IMR-90 (cell line): ENCODE results near the gene STEEP1.

Source experiments
- BHLHE40 ChIP-seq: fragments of 150-350 bp; IDR thresholded peaks from 2 replicates; pipeline ENCODE4 v1.6.1; 2016; ENCODE audit warnings: mild to moderate bottlenecking, low read depth, low read length
- CEBPB ChIP-seq: IDR thresholded peaks from 2 replicates; pipeline ENCODE4 v1.6.1; 2012; ENCODE audit warnings: low read depth, low read length, improper control_type of control experiment
- POLR2A ChIP-seq: IDR thresholded peaks from 2 replicates; pipeline ENCODE4 v1.6.1; 2012; ENCODE audit warnings: mild to moderate bottlenecking, low read depth, low read length
- RAD21 ChIP-seq: IDR thresholded peaks from 2 replicates; pipeline ENCODE4 v1.6.1; 2012; ENCODE audit warnings: low read length, improper control_type of control experiment
- RCOR1 ChIP-seq: IDR thresholded peaks from 2 replicates; pipeline ENCODE4 v1.6.1; 2012; ENCODE audit warnings: mild to moderate bottlenecking, low read length, improper control_type of control experiment; ENCODE audit not compliant: insufficient replicate concordance
- RFX5 ChIP-seq: IDR thresholded peaks from 2 replicates; pipeline ENCODE4 v1.8.0; 2012; ENCODE audit warnings: low read depth, mild to moderate bottlenecking, low read length, moderate library complexity
- SMC3 ChIP-seq: fragments of 150-350 bp; IDR thresholded peaks from 2 replicates; pipeline ENCODE4 v1.6.1; 2016; ENCODE audit warnings: low read depth, mild to moderate bottlenecking, antibody characterized with exemption, low read length, moderate library complexity
- TF ChIP-seq, protein P1 (sequence below): conservative IDR thresholded peaks from 2 replicates; pipeline ENCODE4 v1.5.1; 2012; ENCODE audit warnings: mild to moderate bottlenecking, low read depth, low read length, improper control_type of control experiment
- TF ChIP-seq, protein P2 (sequence below): fragments of 150-350 bp; IDR thresholded peaks from 2 replicates; pipeline ENCODE4 v1.6.1; 2017; ENCODE audit warnings: mild to moderate bottlenecking, antibody characterized with exemption, low read length, low read depth

DNA sequence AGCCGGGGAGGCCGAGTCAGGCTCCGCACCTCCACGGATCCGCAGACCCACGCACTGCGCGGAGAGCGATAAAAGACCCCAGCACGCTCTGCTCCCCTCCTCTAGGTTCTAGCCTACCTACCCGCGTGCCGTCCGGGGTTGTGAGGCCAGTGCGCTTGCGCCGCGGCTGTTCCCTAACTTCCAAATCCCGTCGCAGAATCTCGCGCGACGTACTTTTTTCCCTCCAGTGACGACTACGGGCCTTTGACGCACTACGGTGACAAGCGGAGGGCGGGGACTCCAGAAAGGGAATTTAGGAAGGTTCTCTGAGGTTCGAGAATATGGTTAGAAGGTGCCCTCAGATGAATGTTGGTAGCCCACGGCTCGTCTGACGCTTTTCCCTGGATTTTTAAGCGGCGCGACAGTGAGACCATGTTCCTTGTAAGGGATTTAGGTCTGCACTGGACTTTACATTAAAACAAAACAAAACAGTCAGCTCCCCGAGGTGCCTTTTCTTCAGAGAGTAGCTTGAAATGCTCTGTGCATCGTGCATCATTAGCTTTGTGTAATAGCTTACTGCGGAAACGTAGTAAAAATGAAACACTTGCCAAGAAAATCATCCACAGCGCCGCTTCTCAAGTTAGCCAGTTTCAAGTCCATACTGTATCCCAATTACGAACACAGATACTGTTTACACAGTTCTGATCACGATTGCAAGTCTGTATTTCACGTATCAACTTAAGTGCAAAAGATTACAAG, 41.2 kb upstream of the STEEP1 start, which contains the start of gene NKRF:
- no peak for TF ChIP-seq RAD21
- TF ChIP-seq, protein P1, sequence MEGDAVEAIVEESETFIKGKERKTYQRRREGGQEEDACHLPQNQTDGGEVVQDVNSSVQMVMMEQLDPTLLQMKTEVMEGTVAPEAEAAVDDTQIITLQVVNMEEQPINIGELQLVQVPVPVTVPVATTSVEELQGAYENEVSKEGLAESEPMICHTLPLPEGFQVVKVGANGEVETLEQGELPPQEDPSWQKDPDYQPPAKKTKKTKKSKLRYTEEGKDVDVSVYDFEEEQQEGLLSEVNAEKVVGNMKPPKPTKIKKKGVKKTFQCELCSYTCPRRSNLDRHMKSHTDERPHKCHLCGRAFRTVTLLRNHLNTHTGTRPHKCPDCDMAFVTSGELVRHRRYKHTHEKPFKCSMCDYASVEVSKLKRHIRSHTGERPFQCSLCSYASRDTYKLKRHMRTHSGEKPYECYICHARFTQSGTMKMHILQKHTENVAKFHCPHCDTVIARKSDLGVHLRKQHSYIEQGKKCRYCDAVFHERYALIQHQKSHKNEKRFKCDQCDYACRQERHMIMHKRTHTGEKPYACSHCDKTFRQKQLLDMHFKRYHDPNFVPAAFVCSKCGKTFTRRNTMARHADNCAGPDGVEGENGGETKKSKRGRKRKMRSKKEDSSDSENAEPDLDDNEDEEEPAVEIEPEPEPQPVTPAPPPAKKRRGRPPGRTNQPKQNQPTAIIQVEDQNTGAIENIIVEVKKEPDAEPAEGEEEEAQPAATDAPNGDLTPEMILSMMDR = no peak
- TF ChIP-seq, protein P2, sequence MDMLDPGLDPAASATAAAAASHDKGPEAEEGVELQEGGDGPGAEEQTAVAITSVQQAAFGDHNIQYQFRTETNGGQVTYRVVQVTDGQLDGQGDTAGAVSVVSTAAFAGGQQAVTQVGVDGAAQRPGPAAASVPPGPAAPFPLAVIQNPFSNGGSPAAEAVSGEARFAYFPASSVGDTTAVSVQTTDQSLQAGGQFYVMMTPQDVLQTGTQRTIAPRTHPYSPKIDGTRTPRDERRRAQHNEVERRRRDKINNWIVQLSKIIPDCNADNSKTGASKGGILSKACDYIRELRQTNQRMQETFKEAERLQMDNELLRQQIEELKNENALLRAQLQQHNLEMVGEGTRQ = no peak
- TF ChIP-seq BHLHE40 = no peak; the same call in 1 of the 2 replicates
- no peak for TF ChIP-seq RFX5
- TF ChIP-seq POLR2A = peak; percentile 82
- TF ChIP-seq CEBPB = no peak
- no peak for TF ChIP-seq RCOR1
- TF ChIP-seq SMC3 = no peak
